Activated CD4-positive, CD25-positive, alpha-beta regulatory T cell treated with anti-CD3 and anti-CD28 coated beads, Interleukin-2, amount 50 U/mL, for 16 hours (primary cell): ENCODE measurements around the gene PTGDS.

Experiments used
- DNase-seq: peaks from one replicate; pipeline ENCODE4 v3.0.0-alpha.2; 2020; ENCODE audit warnings: low read depth, low spot score

Gene PTGDS

DNA sequence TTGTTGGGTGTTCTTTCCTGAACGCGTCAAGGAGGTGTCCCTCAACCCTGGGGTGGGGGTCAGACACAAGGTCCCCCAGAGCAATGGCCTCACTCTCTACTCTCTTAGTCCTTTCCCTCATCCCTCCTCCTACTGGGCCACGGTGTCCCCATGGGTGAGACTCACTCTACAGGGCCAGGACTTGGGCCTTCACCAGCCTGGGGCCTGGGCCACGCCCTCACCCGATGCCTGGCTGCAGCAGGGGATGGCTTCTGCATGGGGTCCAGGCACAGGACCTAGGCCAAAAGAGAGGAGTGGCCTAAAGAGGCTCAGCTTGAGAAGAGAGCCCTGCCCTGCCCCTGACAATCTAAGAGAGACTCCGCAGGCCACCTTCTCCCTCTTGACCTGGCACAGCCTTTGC is 19.4 kb upstream of the PTGDS start:
- DNase-seq = no peak

DNA sequence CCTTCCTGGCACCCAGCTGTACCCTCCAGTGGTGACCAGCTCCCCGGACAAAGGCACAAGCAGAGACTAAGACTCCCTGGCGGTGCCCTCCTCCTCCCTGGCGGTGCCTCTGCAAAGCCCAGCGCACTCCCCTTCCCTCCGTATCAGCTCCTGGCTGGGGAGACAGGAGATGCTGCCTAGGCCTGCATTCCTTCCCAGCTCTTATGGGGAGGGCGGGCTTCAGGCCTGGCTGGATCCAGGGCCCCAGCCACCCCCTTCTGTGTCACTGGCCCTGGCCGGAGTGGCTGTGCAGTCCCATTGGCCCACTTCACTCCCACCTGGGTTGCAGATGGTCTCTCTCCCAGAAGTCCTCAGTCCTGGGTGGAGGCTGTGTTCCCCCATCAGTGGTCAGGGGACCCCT is 18.8 kb upstream of the PTGDS start:
- no peak for DNase-seq

DNA sequence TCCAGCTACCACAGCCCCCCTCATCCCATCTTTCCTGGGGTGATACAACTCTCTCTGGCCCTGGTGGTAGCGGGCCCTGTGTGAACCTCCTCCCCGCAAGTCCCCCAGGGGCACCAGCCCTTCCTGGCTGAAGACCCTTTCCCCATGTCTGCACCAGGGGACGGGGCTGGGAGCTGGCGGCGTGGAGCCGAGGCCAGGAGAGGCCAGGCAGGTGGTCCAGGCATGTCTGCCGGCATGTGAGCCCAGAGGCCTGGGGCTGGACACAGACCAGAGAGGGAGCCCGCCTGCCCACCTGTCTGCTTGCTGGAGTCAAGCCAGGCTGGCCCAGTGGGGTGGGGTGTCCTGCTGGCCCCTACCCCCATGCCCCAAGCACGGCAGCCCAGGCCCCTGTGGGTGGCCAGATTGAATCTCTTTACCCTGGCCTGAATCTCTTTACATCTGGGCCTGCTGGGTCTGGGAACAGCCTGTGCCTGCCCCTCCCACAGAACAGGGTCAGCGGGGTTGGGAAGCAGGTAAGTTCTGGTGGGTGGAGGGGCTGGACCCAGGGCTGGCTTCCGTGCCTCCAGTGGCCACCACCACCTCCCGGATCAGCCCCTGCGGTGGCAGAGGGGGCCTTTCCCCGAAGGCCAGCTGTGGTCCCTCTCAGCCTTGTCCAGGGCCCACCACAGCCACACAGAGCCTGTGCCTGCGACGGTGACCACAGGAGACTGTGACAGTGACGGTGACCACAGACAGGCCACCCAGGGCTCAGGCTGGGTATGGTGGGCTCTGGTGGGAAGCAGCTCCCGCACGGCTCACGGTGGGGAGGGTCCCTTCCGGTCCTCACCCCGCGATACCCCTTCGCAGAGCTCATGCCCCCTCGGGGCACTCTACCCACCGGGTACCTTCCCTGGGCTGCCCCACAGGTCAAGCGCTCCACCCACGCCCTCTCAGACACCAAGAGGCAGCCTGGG is 18.1 kb upstream of the PTGDS start:
- DNase-seq = no peak

DNA sequence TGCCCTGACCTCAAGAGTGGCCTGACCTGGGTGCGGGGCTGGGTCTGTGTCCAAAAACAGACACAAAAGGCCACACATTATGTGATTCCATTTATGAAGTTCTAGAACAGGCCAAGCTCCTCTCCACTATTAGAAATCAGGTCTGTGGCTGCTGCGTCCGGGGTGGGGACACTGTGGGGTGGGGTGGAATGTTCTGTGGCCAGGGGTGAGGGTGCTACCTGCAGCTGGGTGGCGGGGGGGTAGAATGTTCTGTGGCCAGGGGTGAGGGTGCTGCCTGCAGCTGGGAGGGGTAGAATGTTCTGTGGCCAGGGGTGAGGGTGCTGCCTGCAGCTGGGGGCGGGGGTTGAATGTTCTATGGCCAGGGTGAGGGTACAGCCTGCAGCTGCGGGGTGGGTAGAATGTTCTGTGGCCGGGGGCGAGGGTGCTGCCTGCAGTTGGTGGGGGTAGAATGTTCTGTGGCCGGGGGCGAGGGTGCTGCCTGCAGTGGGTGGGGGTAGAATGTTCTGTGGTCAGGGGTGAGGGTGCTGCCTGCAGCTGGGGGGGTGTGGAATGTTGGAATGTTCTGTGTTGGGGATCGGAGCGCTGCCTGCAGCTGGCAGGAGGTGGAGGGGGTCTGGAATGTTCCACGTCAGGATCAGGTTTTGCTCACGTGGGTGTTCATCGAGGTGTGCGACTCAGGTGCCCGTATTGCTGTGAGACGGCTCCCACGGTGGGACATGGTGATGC is 16.9 kb upstream of the PTGDS start:
- no peak for DNase-seq

DNA sequence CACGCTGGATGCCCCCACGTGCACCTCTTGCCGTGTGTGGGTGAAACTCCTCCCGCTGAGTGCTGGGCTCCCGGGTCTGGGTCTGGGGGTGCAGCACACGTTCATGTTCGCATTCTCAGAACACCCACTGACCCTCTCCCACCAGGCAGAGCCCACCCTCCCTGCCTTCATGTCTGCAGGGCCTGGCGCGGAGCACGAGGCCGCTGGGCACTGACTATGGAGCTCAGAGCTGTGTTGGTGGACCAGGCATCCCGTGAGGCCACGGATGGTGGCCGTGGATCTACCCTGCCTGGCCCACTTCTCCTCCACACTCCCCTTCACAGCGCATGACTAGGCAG is 16.4 kb upstream of the PTGDS start:
- no peak for DNase-seq

DNA sequence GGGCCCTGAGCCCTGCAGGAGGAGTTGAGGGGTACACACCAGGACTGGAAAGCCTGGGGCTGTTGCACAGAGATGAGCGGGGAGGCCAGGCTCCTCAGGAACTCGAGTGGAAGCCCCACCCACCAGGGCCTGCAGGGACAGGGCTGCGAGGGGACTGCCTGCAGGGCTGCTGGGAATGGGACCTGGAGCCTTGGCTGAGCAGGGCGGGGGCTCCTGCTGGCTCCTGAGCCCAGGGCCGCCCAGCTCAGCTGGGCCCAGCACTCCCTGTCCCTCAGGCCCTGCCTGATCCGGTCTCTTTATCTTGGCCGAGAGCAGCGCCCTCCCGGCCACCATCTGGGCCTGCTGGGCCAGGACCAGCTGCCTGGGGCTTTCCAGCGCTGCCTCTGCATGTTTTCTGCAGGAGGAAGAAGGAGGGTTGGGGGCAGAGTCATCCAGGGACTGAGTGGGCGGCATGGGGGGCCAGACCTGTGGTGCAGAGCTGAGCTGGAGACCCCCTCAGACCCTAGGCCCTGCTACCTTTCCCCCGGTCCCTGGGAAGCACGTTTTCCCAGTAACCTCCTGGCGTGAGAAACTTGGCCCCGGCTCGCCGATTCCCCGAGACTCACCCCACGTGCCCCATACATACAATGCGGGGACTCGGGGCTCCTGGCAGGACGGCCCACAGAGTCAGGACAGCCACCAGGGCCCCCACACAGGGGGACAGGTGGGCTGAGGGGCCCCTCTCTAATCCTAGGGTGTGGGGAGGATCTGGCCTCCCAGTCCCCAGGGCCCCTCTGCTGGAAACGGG is 15.8 kb upstream of the PTGDS start:
- DNase-seq = no peak

DNA sequence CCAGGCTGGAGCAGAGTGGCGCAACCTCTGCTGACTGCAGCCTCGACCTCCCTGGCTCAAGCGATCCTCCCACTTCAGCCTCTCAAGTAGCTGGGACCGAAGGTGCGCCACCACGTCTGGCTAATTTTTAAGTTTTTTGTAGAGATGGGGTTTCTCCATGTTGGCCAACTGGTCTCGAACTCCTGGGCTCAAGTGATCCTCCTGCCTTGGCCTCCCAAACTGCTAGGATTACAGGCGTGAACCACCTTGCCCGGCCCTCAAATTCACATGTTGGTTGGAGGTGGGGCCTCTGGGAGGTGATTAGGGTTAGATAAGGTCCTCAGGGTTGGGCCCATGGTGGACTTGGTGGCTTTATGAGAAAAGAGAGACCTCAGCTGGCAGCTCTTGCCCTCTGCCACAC is 15.1 kb upstream of the PTGDS start:
- no peak for DNase-seq

DNA sequence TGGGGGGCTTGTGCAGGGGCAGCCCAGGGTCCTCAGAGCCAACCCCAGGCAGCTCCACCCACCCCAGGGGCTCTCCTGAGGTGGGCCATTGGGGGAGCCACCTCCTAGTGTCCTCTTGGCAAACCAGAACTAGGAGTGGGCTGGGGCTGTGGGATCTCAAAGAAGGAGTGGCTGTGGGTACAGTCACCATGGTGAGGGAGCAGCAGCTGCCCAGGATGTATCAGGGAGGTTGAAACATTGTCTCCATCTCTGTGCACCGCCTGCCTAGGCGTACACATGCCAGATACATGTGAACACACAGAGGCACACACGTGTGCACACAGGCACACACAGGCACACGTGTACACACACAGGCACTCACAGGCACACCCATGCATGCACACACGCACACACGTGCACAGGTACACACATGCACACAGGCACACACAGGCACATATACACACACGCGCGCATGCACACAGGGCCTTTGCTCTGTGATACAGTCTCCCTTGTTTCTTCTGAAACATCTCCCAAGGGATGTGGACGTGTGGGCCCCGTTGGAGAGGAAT is 14.5 kb upstream of the PTGDS start:
- no peak for DNase-seq

DNA sequence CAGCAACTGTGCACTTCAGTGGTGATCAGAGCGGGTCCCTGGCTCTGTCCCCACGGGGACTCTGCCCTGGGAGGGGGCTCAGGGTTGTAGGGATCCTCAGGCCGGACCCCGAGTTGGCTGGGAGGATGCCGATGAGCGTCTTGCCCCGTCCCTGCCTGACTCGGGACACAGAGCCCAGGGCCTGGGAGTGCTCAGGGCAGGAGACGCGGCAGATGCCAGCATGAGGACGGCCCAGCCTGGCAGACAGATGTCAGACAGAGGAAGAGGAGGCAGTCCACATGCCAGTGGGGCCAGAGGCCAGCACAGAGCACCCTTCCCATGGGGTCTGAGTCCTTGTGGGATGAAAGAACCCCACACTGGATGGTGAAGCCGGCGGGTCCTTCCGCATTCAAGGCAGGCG is 14.0 kb upstream of the PTGDS start:
- DNase-seq = no peak

DNA sequence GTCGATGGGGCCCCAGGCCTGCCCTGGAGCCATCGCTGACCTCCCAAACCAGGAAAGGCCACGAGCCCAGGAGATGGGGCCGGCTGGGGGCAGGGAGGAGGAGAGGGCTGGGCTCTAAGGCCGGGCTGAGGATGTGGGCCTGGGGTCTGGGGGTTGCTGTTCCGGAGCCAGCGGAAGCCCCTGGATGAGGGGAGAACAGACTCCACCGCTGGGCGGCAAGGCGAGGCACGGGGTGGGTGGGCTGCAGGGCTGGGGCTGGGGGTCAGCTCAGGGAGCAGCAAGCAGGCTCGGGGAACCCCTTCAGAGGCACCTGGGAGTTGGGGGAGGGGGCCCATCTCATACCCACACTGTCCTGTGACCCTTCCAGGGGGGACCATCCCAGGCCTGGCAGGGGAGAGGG is 13.6 kb upstream of the PTGDS start:
- no peak for DNase-seq

DNA sequence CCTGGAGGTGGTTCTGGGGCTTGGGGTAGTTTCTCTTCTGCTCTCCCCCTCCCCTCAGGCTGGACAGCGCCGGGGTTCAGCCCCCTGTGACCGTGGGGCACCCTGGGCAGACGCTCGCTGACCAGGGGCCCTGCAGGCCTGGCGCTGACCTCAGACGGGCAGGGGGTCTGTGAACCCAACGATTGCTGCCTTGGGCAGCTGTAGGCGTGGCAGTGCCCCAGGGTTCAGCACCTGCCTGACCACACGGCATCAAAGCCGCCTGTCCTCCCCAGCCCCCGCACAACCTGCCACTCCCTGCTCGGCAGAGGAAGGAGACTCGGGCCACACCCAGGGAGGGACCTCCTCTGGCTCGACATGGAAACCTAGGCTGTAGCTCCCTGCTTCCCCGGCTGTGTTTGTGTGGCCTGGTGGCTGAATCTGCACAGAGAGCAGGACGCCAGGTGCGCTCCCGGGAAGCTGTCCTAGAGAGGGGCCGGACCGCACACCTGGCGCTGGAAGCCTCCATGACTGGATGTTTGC is 13.1 kb upstream of the PTGDS start:
- DNase-seq = no peak

DNA sequence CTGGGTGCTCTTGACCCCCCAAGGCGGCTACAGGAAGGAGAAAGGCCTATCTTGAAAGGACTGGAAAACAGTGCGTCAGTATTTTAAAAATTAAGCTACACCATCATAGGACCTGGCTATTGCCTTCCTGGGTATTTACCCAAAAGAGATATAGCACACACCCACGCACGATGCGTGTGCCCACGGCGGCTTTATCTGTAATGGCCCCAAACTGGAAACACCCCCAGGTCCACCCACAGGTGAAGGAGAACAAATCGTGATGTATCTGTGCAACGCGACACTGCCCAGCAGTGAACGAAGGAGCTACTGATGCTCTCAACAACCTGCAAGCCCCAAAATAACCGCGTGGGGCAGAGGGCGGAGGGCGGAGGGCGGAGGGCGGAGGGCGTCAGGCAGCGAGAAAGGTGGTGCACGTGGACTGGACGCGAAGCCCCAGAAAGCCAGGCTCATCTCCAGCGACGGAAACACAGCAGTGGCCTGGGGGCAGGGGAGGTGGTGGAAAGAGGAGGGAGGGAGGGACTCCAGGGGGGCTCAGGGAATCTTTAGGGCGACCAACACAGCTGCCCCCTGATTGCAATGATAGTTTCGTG is 12.4 kb upstream of the PTGDS start:
- DNase-seq = no peak

DNA sequence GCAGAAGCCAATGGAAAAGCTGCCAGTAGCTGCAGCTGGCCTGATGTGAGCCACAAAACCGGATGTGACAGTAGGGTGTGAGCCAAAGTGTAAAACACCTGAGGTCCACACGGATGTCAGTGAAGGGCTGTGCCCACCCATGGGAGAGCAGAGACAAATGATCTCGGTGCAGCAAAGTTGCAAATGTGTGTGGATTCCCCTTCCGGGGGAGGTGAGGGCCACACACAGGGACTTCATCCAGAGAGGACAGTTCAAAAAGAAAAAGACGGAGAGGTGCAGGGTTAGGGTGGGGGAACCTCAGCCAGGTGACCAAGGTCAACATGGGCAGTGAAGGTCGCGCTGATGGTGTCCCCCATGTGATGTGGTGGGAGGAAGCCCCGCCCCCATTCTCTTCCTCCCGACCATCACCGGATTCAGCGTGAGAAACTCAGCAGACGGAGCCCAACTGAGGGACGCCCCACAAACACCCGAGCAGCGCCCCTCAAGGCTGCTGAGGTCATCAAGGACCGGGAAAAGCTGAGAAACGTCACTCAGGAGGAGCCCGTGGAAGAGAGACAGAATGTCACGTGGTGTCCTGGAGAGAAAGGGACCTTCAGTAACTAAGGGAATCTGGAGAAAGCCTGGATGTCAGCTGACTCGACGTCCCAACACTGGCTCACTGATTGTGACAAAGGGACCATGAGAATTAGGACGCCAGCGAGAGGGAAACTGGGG is 11.4 kb upstream of the PTGDS start:
- no peak for DNase-seq

DNA sequence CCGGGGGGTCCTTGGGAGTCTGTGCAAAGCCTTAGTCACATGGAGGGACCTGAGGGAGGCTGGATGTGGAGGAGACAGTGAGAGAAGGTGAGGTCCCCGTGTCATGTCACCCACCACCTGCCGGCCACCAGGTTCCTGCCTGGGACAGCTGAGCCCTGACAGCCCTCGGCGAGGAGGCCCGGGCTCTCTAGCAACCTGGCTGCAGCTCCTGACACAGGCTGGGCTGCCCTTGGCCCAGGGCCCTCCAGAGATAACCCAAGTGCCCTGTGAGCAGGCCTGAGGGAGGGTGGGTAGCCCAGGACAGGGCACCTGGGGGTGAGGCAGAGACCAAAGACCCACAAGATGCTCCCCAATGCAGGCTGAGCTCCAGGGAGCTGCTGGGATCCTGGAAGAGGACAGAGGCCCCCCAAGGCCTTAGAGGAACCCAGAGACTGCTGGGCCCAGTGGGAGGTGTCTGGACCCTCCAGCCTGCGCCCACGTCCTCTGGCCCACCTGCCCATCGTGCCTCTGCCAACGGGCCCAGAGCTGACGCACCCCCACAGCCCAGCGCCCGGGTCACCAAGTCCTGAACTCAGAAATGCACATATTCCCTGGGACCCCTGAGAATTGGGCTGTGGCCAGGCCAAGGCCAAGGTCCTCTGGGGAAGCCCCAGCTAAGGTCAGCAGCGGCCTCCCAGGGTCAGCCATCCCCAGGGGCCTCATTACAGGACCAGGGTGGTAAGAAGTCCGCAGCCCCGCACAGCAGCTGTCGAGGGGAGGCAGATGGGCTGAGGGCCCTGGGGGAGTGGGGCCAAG is 8.8 kb upstream of the PTGDS start:
- DNase-seq = no peak

DNA sequence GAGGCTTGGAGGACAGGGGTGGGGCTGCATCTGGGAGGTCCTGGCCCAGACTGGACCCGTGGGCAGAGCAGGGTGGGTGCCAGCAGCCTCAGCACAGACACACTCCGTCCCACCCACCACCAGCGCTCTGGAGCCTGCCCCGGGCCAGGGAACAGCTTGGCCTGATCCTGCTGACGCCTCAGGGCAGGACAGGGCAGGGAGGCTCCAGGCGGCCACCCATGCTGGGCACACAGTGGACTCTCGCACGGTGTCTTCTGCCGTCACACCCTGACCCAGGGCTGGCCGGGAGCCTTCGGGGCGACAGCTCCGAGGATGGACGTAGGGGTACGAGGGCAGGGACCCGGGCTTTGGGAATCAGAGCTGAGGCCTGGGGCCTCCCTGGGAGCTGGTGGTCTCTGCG is 8.2 kb upstream of the PTGDS start:
- no peak for DNase-seq

DNA sequence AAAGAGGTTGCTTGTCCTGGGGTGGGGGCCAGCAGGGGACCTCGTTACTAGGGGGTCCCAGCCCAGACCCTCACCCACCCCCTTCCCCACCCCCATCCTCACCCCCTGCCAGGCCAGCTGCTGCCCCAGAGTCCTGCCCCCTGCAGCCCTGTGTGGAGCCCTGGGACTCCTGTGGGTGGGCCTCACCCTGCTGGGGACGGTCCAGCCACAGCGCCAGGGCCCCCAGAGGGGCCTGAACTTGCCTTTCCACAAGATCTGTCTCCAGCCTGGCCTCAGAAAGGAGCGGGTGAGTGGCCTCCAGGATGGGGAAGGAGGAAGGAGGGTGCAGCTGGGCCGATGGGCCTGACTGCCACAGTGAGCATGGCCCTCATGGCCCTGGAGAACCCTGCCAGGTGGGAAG is 7.5 kb upstream of the PTGDS start:
- no peak for DNase-seq

DNA sequence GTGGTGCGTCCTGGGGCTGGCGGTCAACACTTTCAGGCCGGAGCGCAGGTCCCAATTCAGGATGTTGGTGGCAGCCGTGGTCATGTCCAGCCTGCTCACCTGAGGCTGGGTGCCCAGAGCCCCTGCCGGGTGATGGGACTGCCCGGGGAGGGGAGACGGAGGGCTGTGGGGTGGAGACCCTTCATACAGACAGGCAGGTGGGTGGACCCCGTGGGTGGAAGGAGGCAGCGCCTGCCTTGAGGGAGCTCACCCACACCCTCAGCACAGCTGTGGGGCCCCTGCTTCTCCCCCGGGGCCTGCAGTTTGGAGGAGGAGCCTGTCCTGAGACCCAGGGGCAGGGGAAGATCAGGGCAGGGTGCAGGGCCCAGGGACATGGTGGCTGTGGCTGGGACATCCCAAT is 6.9 kb upstream of the PTGDS start:
- no peak for DNase-seq

DNA sequence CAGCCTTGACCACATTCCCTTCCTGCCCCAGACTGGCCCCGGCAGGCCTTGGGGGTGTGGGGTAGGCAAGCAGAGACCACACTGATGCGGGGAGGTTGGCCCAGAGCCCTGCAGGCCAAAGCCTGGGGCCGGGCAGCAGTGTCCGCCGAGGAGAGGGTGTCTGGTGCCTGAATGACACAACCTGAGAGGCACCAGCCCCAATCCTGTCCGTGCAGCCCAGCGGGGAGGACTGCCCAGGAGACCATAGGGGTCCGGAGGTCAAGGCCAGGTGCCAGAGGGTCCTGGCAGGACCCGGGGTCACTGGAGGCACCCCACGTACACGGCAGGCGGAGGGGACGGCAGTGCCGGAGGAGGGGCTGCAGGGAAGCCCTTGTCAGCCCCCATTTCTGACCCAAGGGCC is 5.6 kb upstream of the PTGDS start:
- no peak for DNase-seq

DNA sequence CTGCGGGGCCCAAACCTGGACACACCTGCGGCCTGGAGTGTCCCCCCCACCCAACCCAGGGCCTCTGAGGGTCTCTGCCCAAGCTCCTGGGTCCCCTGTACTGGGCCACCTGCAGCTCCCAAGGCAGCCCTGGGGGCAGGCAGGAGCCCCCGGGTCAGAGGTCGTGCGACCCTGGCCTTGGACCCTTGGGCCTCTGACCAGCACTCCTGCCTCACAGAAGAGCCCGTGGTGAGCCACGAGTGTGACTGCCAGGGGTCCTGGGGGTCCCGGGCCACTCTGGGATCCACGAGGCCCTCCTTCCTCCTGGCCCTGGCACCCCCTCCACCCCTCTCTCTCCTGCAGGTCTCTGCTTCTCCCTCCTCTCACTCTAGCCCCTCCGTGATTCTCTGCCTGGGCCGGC is 5.0 kb upstream of the PTGDS start:
- no peak for DNase-seq

DNA sequence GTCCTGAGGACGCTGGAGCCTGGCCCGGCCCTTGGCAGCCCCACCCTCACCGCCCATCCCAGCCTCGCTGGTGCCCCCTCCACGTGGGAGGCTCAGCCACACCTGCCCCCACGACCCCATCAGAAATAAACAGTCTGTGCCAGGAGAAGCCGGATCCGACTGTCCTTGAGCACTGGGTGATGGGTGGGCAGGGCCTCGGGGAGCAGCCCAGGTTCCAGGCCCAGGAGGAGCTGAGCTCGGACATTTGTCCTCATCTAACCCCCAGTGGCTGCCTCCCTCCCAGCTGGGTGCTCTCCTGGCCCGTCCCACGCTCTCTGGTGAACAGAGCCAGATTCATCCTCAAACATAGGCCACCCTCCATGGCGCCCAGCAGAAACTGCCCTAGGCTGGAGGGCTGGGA is 4.6 kb upstream of the PTGDS start:
- no peak for DNase-seq
